ENCODE data around the gene SHTN1. TPM values are rescaled to one million over a fixed set of nuclear protein-coding genes. Genes with fewer than 3 reads are reported as not detected.

SHTN1 gene
- total and polyA plus RNA-seq, 7 donors: 4.1 to 12.5 (median 6.1) TPM

GRCh38 chr10:116840389-116841075 is 164.5 kb downstream of the SHTN1 start:
- DNase-seq: no peak
- H3K4me3 ChIP-seq: no peak overlapping the region
- no peak overlapping the region for H3K27ac ChIP-seq
- WGBS, 2 donors: 94% methylated on average over 6 of the region's 6 CpGs
- no peaks in the 10 kb centered on the region for H3K36me3 ChIP-seq
- H3K9me3 ChIP-seq: no peaks in the 10 kb centered on the region
- no peaks in the 10 kb centered on the region for H3K4me1 ChIP-seq
- intact Hi-C loops (cut with DNase I): no loop called here
- no peaks in the 10 kb centered on the region for H3K27me3 ChIP-seq
- TF ChIP-seq POLR2A (IDR thresholded peaks at IDR 0.05): no peak
- TF ChIP-seq, protein P1, sequence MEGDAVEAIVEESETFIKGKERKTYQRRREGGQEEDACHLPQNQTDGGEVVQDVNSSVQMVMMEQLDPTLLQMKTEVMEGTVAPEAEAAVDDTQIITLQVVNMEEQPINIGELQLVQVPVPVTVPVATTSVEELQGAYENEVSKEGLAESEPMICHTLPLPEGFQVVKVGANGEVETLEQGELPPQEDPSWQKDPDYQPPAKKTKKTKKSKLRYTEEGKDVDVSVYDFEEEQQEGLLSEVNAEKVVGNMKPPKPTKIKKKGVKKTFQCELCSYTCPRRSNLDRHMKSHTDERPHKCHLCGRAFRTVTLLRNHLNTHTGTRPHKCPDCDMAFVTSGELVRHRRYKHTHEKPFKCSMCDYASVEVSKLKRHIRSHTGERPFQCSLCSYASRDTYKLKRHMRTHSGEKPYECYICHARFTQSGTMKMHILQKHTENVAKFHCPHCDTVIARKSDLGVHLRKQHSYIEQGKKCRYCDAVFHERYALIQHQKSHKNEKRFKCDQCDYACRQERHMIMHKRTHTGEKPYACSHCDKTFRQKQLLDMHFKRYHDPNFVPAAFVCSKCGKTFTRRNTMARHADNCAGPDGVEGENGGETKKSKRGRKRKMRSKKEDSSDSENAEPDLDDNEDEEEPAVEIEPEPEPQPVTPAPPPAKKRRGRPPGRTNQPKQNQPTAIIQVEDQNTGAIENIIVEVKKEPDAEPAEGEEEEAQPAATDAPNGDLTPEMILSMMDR (IDR thresholded peaks at IDR 0.05): no peak
- TF ChIP-seq EP300 (IDR thresholded peaks at IDR 0.05): no peak
- no peak for TF ChIP-seq POLR2AphosphoS5 (IDR thresholded peaks at IDR 0.05)

GRCh38 chr10:116838143-116838725 is 166.8 kb downstream of the SHTN1 start:
- Histone ChIP-seq H3K36me3 (no peaks in the 10 kb centered on the region), H3K4me3 (no peak overlapping the region), H3K4me1 (no peaks in the 10 kb centered on the region), H3K27me3 (no peaks in the 10 kb centered on the region), H3K27ac (no peak overlapping the region), H3K9me3 (no peaks in the 10 kb centered on the region)
- WGBS, 2 donors: 67 to 76% methylated on average over 5 of the region's 5 CpGs
- no peak for TF ChIP-seq POLR2A (IDR thresholded peaks at IDR 0.05)
- TF ChIP-seq POLR2AphosphoS5 (IDR thresholded peaks at IDR 0.05): no peak
- TF ChIP-seq, protein P1 (IDR thresholded peaks at IDR 0.05): no peak
- TF ChIP-seq EP300 (IDR thresholded peaks at IDR 0.05): no peak
- DNase-seq: no peak
- intact Hi-C loops (cut with DNase I): no loop called here

- WGBS, 2 donors: 64 to 67% methylated on average over 8 of the region's 8 CpGs
- H3K27ac ChIP-seq: no peak overlapping the region
- TF ChIP-seq POLR2A (IDR thresholded peaks at IDR 0.05) (no peak), EP300 (IDR thresholded peaks at IDR 0.05) (no peak), POLR2AphosphoS5 (IDR thresholded peaks at IDR 0.05) (no peak)
- TF ChIP-seq, protein P1 (IDR thresholded peaks at IDR 0.05): no peak
- H3K4me3 ChIP-seq: no peak overlapping the region
- intact Hi-C loops (cut with DNase I): no loop called here
- H3K36me3 ChIP-seq: no peaks in the 10 kb centered on the region
- no peaks in the 10 kb centered on the region for H3K27me3 ChIP-seq
- no peaks in the 10 kb centered on the region for H3K4me1 ChIP-seq
- DNase-seq: no peak
- no peaks in the 10 kb centered on the region for H3K9me3 ChIP-seq
These were observed 168.0 kb downstream of the SHTN1 start for GRCh38 chr10:116836902-116837523.

GRCh38 chr10:116836083-116836482 is 168.9 kb downstream of the SHTN1 start:
- H3K27me3 ChIP-seq: no peaks in the 10 kb centered on the region
- no peak overlapping the region for H3K4me3 ChIP-seq
- no peak overlapping the region for H3K27ac ChIP-seq
- no peaks in the 10 kb centered on the region for H3K4me1 ChIP-seq
- WGBS, 2 donors: 66 to 82% methylated on average over 4 of the region's 4 CpGs
- no peak for TF ChIP-seq POLR2A (IDR thresholded peaks at IDR 0.05)
- TF ChIP-seq POLR2AphosphoS5 (IDR thresholded peaks at IDR 0.05): no peak
- no peak for TF ChIP-seq EP300 (IDR thresholded peaks at IDR 0.05)
- TF ChIP-seq, protein P1 (IDR thresholded peaks at IDR 0.05): no peak
- intact Hi-C loops (cut with DNase I): no loop called here
- no peaks in the 10 kb centered on the region for H3K36me3 ChIP-seq
- no peak for DNase-seq
- no peaks in the 10 kb centered on the region for H3K9me3 ChIP-seq
